ENCODE results near the gene RYR1.

The RYR1 gene

GRCh38 chr19:38429055-38429810 lies 4.3 kb upstream of the RYR1 start:
- no peak for DNase-seq

GRCh38 chr19:38429811-38430156 lies 3.7 kb upstream of the RYR1 start:
- no peak for DNase-seq

GRCh38 chr19:38430931-38431330 lies 2.6 kb upstream of the RYR1 start:
- DNase-seq: no peak

- DNase-seq: no peak
Observed at GRCh38 chr19:38434549-38435051, 1.1 kb downstream of the RYR1 start.

GRCh38 chr19:38437295-38437694 lies 3.8 kb downstream of the RYR1 start:
- DNase-seq: no peak

GRCh38 chr19:38437917-38438316 lies 4.4 kb downstream of the RYR1 start:
- DNase-seq: no peak

GRCh38 chr19:38440592-38440991 lies 7.1 kb downstream of the RYR1 start:
- no peak for DNase-seq

- peak; percentile 35 for DNase-seq
Observed at GRCh38 chr19:38441657-38442348, 8.3 kb downstream of the RYR1 start.

GRCh38 chr19:38442736-38443135 lies 9.2 kb downstream of the RYR1 start:
- DNase-seq: no peak

GRCh38 chr19:38443458-38443999 lies 10.0 kb downstream of the RYR1 start:
- DNase-seq: peak; percentile 30

- peak; percentile 36 for DNase-seq
Observed at GRCh38 chr19:38444026-38444425, 10.5 kb downstream of the RYR1 start.

GRCh38 chr19:38445362-38445761 lies 11.9 kb downstream of the RYR1 start:
- no peak for DNase-seq

- no peak for DNase-seq
Observed at GRCh38 chr19:38448225-38448624, 14.7 kb downstream of the RYR1 start.

GRCh38 chr19:38449518-38449917 lies 16.0 kb downstream of the RYR1 start:
- DNase-seq: no peak

GRCh38 chr19:38451036-38451435 lies 17.5 kb downstream of the RYR1 start:
- DNase-seq: no peak

GRCh38 chr19:38451629-38452028 lies 18.1 kb downstream of the RYR1 start:
- DNase-seq: peak; percentile 34

GRCh38 chr19:38452430-38453366 lies 19.2 kb downstream of the RYR1 start:
- DNase-seq: peak; percentile 45

- DNase-seq: no peak
Observed at GRCh38 chr19:38453596-38453995, 20.1 kb downstream of the RYR1 start.

- peak; percentile 41 for DNase-seq
Observed at GRCh38 chr19:38455031-38455430, 21.5 kb downstream of the RYR1 start.

GRCh38 chr19:38457202-38457601 lies 23.7 kb downstream of the RYR1 start:
- DNase-seq: no peak

- DNase-seq: no peak
Observed at GRCh38 chr19:38457690-38458405, 24.4 kb downstream of the RYR1 start.

- no peak for DNase-seq
Observed at GRCh38 chr19:38458991-38459390, 25.5 kb downstream of the RYR1 start.

Measured in DMS53 (cell line).